Stimulated activated CD8-positive, alpha-beta memory T cell treated with anti-CD3 and anti-CD28 coated beads, Interleukin-15, amount 100 ng/mL, for 24 hours (primary cell): ENCODE data around the gene NUDT3.
A peak's percentile ranks its signal among the peaks of the same experiment; 100 is the strongest.
"Not testable (repeated sequence)": the region's sequence is repeated elsewhere in the genome, so short reads cannot be mapped to it uniquely, and the experiment has no call there.

Experiments
- DNase-seq: peaks from one replicate; pipeline ENCODE4 v3.0.0-alpha.2; 2020; ENCODE audit warnings: low read depth

NUDT3 gene

GRCh38 chr6:34249469-34250261 is 142.8 kb downstream of the NUDT3 start:
- no peak for DNase-seq

GRCh38 chr6:34248727-34249468 is 143.6 kb downstream of the NUDT3 start, which contains the start of gene SMIM29:
TSS of gene SMIM29 (minus strand) at chr6:34249006. CDS start at chr6:34247791, 1,215 bp downstream.
- DNase-seq = peak; percentile 97

GRCh38 chr6:34248198-34248726 is 144.2 kb downstream of the NUDT3 start:
- no peak for DNase-seq

- DNase-seq = no peak
Measured at GRCh38 chr6:34247481-34248197, 144.8 kb downstream of the NUDT3 start.

- DNase-seq = no peak
Measured at GRCh38 chr6:34246563-34247391, 145.7 kb downstream of the NUDT3 start.

GRCh38 chr6:34246249-34246562 is 146.3 kb downstream of the NUDT3 start:
- DNase-seq = no peak

- DNase-seq = not testable (repeated sequence)
Measured at GRCh38 chr6:34245761-34246140, 146.7 kb downstream of the NUDT3 start.

GRCh38 chr6:34245032-34245760 is 147.3 kb downstream of the NUDT3 start:
- not testable (repeated sequence) for DNase-seq

GRCh38 chr6:34243901-34244884 is 148.3 kb downstream of the NUDT3 start:
- no peak for DNase-seq

GRCh38 chr6:34243131-34243771 is 149.2 kb downstream of the NUDT3 start:
- no peak for DNase-seq

- no peak for DNase-seq
Measured at GRCh38 chr6:34242252-34243130, 150.0 kb downstream of the NUDT3 start.

GRCh38 chr6:34241351-34242215 is 150.9 kb downstream of the NUDT3 start:
- DNase-seq = no peak

- DNase-seq = no peak
Measured at GRCh38 chr6:34240329-34241248, 151.9 kb downstream of the NUDT3 start.

- DNase-seq = no peak
Measured at GRCh38 chr6:34239893-34240292, 152.6 kb downstream of the NUDT3 start.

- no peak for DNase-seq
Measured at GRCh38 chr6:34239500-34239825, 153.0 kb downstream of the NUDT3 start.
